Cardiac septum (tissue), 1 donor: ENCODE results near the gene METRNL. TPM values are rescaled to one million over a fixed set of nuclear protein-coding genes. Genes with fewer than 3 reads are reported as not detected.

ENCODE experiments used
- DNase-seq: peaks from one replicate; pipeline ENCODE4 v3.0.0-alpha.2; 2020; ENCODE audit warnings: low spot score
- intact Hi-C: fragments of 100-400 bp; cut with DNase I; formaldehyde crosslinking; loops from one replicate; pipeline ENCODE4 v1.14.0; 2022
- total RNA-seq: library from RNA; stranded (reverse); fragmentation: NEBNext Ultra II Directional; extraction: Animal tissue kit (Norgen Biotek cat#: 25700); gene quantifications from one replicate; pipeline ENCODE4 v1.2.1, GENCODE V29; 2021
- donor health status: DM: no; HTN: no; CAD: no.

Gene METRNL
- total RNA-seq, 1 donor from 2014 or later: 104 TPM

GRCh38 chr17:83075270-83075880 is 4.0 kb upstream of the METRNL start:
- intact Hi-C loops: no loop called here
- DNase-seq: no peak

- intact Hi-C loops: no loop called here
- no peak for DNase-seq
Measured at GRCh38 chr17:83076938-83077337, 2.5 kb upstream of the METRNL start.

- intact Hi-C loops: no loop called here
- DNase-seq: no peak
Measured at GRCh38 chr17:83077411-83077810, 2.0 kb upstream of the METRNL start.

GRCh38 chr17:83077939-83078338 is 1.5 kb upstream of the METRNL start:
- DNase-seq: no peak
- intact Hi-C loops: loop anchor here (2.0 kb wide), 1 partner anchor 25 kb away; no protein-coding TSS in a partner anchor

GRCh38 chr17:83078378-83079351 is 744 bp upstream of the METRNL start:
- intact Hi-C loops: loop anchor here (2.0 kb wide), 1 partner anchor 26 kb away; no protein-coding TSS in a partner anchor
- DNase-seq: no peak

GRCh38 chr17:83079766-83080578 is 563 bp downstream of the METRNL start:
- DNase-seq: no peak
- intact Hi-C loops: loop anchor here (2.0 kb wide), 1 partner anchor 27 kb away; no protein-coding TSS in a partner anchor

- DNase-seq: no peak
- intact Hi-C loops: no loop called here
Measured at GRCh38 chr17:83080579-83080857, 1.1 kb downstream of the METRNL start.

GRCh38 chr17:83080858-83081683 is 1.7 kb downstream of the METRNL start:
- intact Hi-C loops: no loop called here
- no peak for DNase-seq

- no peak for DNase-seq
- intact Hi-C loops: no loop called here
Measured at GRCh38 chr17:83081684-83082201, 2.3 kb downstream of the METRNL start.

- no peak for DNase-seq
- intact Hi-C loops: no loop called here
Measured at GRCh38 chr17:83082424-83082823, 3.0 kb downstream of the METRNL start.

GRCh38 chr17:83082909-83083367 is 3.5 kb downstream of the METRNL start:
- DNase-seq: no peak
- intact Hi-C loops: no loop called here

GRCh38 chr17:83083368-83084201 is 4.2 kb downstream of the METRNL start:
- DNase-seq: no peak

GRCh38 chr17:83084214-83084613 is 4.8 kb downstream of the METRNL start:
- DNase-seq: no peak
- intact Hi-C loops: no loop called here

More at GRCh38 chr17:83083368-83084201, 4.2 kb downstream of the METRNL start:
- intact Hi-C loops: no loop called here

GRCh38 chr17:83084621-83085056 is 5.2 kb downstream of the METRNL start:
- DNase-seq: no peak
- intact Hi-C loops: no loop called here

GRCh38 chr17:83085103-83085502 is 5.7 kb downstream of the METRNL start:
- intact Hi-C loops: no loop called here
- DNase-seq: no peak

GRCh38 chr17:83085526-83086198 is 6.3 kb downstream of the METRNL start:
- intact Hi-C loops: no loop called here
- no peak for DNase-seq

GRCh38 chr17:83086199-83086880 is 6.9 kb downstream of the METRNL start:
- intact Hi-C loops: no loop called here
- no peak for DNase-seq
